Measurements from ENCODE around the gene TNFSF11. TPM values are rescaled to one million over a fixed set of nuclear protein-coding genes. Genes with fewer than 3 reads are reported as not detected.
"Not testable (repeated sequence)": the region's sequence is repeated elsewhere in the genome, so short reads cannot be mapped to it uniquely, and the experiment has no call there.

Gene TNFSF11
- total and polyA plus RNA-seq, 2 donors (not counting 1 experiment from before 2014, with no cell fraction given), result not detected

DNA sequence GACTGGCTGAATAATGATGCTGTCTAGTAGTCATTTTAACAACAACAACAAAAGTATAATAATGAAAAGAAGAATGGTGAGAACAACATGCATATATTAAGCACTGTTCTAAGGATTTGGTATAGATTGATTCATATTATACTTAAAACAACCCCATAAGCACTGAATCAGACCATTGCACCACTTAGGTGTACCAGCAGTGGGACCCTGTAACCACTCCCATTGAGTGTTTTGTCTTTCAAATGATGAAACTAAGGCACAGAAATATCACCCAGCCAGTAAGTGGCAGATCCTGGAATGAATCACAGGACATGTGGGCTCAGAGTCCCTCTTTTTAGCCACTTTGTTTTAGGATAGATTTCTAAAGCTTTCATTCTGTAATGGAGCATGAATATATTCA lies 14.9 kb upstream of the TNFSF11 start:
- no peak for TF ChIP-seq EZH2 (IDR thresholded peaks at IDR 0.05; ENCODE audit: low read length, missing control alignments)
- TF ChIP-seq, protein P1, sequence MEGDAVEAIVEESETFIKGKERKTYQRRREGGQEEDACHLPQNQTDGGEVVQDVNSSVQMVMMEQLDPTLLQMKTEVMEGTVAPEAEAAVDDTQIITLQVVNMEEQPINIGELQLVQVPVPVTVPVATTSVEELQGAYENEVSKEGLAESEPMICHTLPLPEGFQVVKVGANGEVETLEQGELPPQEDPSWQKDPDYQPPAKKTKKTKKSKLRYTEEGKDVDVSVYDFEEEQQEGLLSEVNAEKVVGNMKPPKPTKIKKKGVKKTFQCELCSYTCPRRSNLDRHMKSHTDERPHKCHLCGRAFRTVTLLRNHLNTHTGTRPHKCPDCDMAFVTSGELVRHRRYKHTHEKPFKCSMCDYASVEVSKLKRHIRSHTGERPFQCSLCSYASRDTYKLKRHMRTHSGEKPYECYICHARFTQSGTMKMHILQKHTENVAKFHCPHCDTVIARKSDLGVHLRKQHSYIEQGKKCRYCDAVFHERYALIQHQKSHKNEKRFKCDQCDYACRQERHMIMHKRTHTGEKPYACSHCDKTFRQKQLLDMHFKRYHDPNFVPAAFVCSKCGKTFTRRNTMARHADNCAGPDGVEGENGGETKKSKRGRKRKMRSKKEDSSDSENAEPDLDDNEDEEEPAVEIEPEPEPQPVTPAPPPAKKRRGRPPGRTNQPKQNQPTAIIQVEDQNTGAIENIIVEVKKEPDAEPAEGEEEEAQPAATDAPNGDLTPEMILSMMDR (conservative IDR thresholded peaks at IDR 0.05 in 1 of 2, IDR thresholded peaks at IDR 0.05 in 1 of 2; ENCODE audit: low read depth in 1 of 2, low read length in 2 of 2), result no peak
- no peaks in the 10 kb centered on the region for H3K79me2 ChIP-seq (ENCODE audit: control insufficient read depth, insufficient read depth, low read length)
- no peak overlapping the region for H3K9ac ChIP-seq (ENCODE audit: insufficient read depth, low read length)
- H3K9me3 ChIP-seq (ENCODE audit: control insufficient read depth, insufficient read depth, low read depth, low read length), result no peaks in the 10 kb centered on the region
- no peak overlapping the region for H3K27ac ChIP-seq (ENCODE audit: insufficient read depth, low read length)
- no peaks in the 10 kb centered on the region for H3K4me1 ChIP-seq (ENCODE audit: control insufficient read depth, extremely low read depth, insufficient read depth, low read length)
- H4K20me1 ChIP-seq (ENCODE audit: control insufficient read depth, extremely low read depth, insufficient read depth, low read length), result no peaks in the 10 kb centered on the region
- no peaks in the 10 kb centered on the region for H3K27me3 ChIP-seq (ENCODE audit: control insufficient read depth, insufficient read depth, low read length)
- H2AFZ ChIP-seq (ENCODE audit: low read length), result no peak overlapping the region
- H3K4me2 ChIP-seq (ENCODE audit: extremely low read depth, insufficient read depth, low read length), result no peak overlapping the region
- no peaks in the 10 kb centered on the region for H3K36me3 ChIP-seq (ENCODE audit: control insufficient read depth, insufficient read depth, low read length)
- DNase-seq (ENCODE audit: low read depth in 2 of 2), result no peak
- H3K4me3 ChIP-seq (replicated peaks in 1 of 4; ENCODE audit: control extremely low read depth in 1 of 4, insufficient read depth in 1 of 4, low read depth in 3 of 4, low read length in 4 of 4), result no peak overlapping the region

DNA sequence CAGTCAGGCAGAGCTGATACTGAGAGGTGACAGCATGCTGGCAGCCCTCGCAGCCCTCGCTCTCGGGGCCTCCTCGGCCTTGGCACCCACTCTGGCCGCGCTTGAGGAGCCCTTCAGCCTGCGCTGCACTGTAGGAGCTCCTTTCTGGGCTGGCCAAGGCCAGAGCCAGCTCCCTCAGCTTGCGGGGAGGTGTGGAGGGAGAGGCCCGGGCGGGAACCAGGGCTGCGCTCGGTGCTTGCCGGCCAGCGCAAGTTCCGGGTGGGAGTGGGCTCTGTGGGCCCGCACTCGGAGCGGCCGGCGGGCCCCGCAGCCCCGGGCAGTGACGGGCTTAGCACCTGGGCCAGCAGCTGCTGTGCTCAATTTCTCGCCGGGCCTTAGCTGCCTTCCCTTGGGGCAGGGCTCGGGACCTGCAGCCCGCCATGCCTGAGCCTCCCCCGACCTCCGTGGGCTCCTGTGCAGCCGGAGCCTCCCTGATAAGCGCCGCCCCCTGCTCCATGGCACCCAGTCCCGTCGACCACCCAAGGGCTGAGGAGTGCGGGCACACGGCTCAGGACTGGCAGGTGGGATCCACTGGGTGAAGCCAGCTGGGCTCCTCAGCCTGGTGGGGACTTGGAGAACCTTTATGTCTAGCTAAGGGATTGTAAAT lies 14.3 kb upstream of the TNFSF11 start:
- not testable (repeated sequence) for H3K9me3 ChIP-seq (ENCODE audit: control insufficient read depth, insufficient read depth, low read depth, low read length); DNase-seq (ENCODE audit: low read depth in 2 of 2); H3K4me2 ChIP-seq (ENCODE audit: extremely low read depth, insufficient read depth, low read length); H3K27ac ChIP-seq (ENCODE audit: insufficient read depth, low read length); H3K4me3 ChIP-seq (replicated peaks in 1 of 4; ENCODE audit: control extremely low read depth in 1 of 4, insufficient read depth in 1 of 4, low read depth in 3 of 4, low read length in 4 of 4); H3K79me2 ChIP-seq (ENCODE audit: control insufficient read depth, insufficient read depth, low read length); H3K4me1 ChIP-seq (ENCODE audit: control insufficient read depth, extremely low read depth, insufficient read depth, low read length); H3K27me3 ChIP-seq (ENCODE audit: control insufficient read depth, insufficient read depth, low read length); H2AFZ ChIP-seq (ENCODE audit: low read length); H4K20me1 ChIP-seq (ENCODE audit: control insufficient read depth, extremely low read depth, insufficient read depth, low read length); H3K36me3 ChIP-seq (ENCODE audit: control insufficient read depth, insufficient read depth, low read length); H3K9ac ChIP-seq (ENCODE audit: insufficient read depth, low read length)

DNA sequence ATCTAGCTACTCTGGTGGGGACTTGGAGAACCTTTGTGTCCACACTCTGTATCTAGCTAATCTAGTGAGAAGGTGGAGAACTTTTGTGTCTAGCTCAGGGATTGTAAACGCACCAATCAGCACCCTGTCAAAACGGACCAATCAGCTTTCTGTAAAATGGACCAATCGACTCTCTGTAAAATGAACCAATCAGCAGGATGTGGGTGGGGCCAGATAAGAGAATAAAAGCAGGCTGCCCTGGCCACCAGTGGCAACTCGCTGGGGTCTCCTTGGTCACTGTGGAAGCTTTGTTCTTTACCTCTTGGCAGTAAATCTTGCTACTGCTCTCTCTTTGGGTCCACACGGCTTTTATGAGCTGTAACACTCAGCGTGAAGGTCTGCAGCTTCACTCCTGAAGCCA lies 13.6 kb upstream of the TNFSF11 start:
- not testable (repeated sequence) for H3K27me3 ChIP-seq (ENCODE audit: control insufficient read depth, insufficient read depth, low read length); H3K27ac ChIP-seq (ENCODE audit: insufficient read depth, low read length); DNase-seq (ENCODE audit: low read depth in 2 of 2); H4K20me1 ChIP-seq (ENCODE audit: control insufficient read depth, extremely low read depth, insufficient read depth, low read length); H3K4me2 ChIP-seq (ENCODE audit: extremely low read depth, insufficient read depth, low read length); H3K79me2 ChIP-seq (ENCODE audit: control insufficient read depth, insufficient read depth, low read length); H3K4me3 ChIP-seq (replicated peaks in 1 of 4; ENCODE audit: control extremely low read depth in 1 of 4, insufficient read depth in 1 of 4, low read depth in 3 of 4, low read length in 4 of 4); H3K4me1 ChIP-seq (ENCODE audit: control insufficient read depth, extremely low read depth, insufficient read depth, low read length); H2AFZ ChIP-seq (ENCODE audit: low read length); H3K36me3 ChIP-seq (ENCODE audit: control insufficient read depth, insufficient read depth, low read length); H3K9ac ChIP-seq (ENCODE audit: insufficient read depth, low read length); H3K9me3 ChIP-seq (ENCODE audit: control insufficient read depth, insufficient read depth, low read depth, low read length)

DNA sequence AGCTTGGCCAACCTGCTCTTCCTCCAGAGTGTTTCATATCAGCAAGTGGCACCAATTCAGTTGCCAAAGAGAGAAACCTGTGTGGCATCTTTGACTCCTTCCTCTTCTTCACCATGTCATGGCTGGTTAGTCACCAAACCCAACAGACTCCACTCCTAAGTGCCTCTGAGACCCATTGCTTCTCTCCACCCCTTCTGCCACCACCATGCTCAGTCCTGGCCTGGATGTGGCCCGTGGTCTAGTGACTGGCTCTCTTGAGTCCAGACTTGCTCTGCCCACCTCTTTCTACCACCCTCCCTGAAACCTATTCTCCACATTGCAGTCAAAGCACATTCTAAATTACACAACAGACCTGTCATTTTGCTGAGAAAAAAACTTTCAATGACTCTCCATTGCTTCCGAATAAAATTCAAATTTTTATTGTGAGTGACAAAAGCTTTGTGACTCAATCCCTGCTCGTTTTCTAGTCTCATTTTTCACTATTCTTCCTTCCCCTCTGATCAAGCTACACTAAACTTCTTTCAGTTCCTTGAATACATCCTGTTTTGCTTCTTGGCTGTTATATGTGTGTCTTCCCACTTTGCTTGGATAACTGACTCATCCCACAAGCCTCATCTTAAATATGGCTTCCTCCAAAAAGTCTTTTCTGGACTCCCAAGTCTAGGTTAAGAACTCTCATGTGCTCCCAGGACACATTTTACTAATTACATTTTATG lies 12.0 kb upstream of the TNFSF11 start:
- Histone ChIP-seq H3K27ac (ENCODE audit: insufficient read depth, low read length) (no peak overlapping the region), H4K20me1 (ENCODE audit: control insufficient read depth, extremely low read depth, insufficient read depth, low read length) (no peaks in the 10 kb centered on the region), H3K4me1 (ENCODE audit: control insufficient read depth, extremely low read depth, insufficient read depth, low read length) (no peaks in the 10 kb centered on the region), H3K4me2 (ENCODE audit: extremely low read depth, insufficient read depth, low read length) (no peak overlapping the region), H3K9ac (ENCODE audit: insufficient read depth, low read length) (no peak overlapping the region), H3K9me3 (ENCODE audit: control insufficient read depth, insufficient read depth, low read depth, low read length) (no peaks in the 10 kb centered on the region), H2AFZ (ENCODE audit: low read length) (no peak overlapping the region), H3K79me2 (ENCODE audit: control insufficient read depth, insufficient read depth, low read length) (no peaks in the 10 kb centered on the region), H3K27me3 (ENCODE audit: control insufficient read depth, insufficient read depth, low read length) (no peaks in the 10 kb centered on the region), H3K36me3 (ENCODE audit: control insufficient read depth, insufficient read depth, low read length) (no peaks in the 10 kb centered on the region), H3K4me3 (replicated peaks in 1 of 4; ENCODE audit: control extremely low read depth in 1 of 4, insufficient read depth in 1 of 4, low read depth in 3 of 4, low read length in 4 of 4) (no peak overlapping the region)
- TF ChIP-seq EZH2 (IDR thresholded peaks at IDR 0.05; ENCODE audit: low read length, missing control alignments), result no peak
- TF ChIP-seq, protein P1 (conservative IDR thresholded peaks at IDR 0.05 in 1 of 2, IDR thresholded peaks at IDR 0.05 in 1 of 2; ENCODE audit: low read depth in 1 of 2, low read length in 2 of 2), result no peak
- DNase-seq (ENCODE audit: low read depth in 2 of 2), result no peak
